PC-9 (cell line): Measurements from ENCODE around the gene PAPSS2.

Experiments used
- EZH2 ChIP-seq: fragments of 200-600 bp; sonication (generic); IDR thresholded peaks from 2 replicates; pipeline ENCODE4 v1.8.0; 2017; ENCODE audit warnings: antibody characterized with exemption, low read depth
- TF ChIP-seq, protein P1 (sequence below): fragments of 200-600 bp; sonication (generic); conservative IDR thresholded peaks from 2 replicates; pipeline ENCODE4 v1.6.1; 2017; ENCODE audit warnings: mixed run types, antibody characterized with exemption, mild to moderate bottlenecking, moderate library complexity

DNA sequence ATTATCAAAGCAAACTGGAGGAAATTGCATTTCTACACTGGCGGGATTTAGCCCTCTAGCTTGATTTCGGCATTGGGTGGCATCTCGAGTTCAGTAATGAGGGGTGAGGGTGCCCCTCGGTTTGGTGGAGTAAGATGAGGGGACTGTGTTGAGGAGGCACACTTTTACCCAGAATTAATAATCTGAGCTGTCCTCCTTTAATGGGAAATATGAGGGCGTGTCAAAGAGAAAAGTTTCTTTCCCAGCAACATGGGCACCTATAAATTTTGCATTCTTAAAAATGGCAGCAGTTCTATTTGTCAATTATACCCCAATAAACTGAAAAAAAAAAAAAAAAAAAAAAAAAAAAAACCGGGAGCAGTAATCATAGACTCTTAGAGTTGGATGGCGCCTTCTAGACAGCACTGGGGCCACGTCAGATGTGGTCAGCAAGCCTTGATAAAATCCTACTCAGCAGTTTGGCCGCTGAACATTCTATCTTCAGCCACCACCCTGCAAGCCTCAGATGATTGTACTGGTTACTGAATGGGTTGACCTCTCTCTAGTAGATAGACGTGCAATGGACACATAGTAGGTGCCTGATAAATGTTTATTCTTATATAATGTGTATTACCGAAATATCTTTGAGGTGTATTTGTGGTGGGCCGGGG, 931 bp downstream of the PAPSS2 start:
- TF ChIP-seq, protein P1, sequence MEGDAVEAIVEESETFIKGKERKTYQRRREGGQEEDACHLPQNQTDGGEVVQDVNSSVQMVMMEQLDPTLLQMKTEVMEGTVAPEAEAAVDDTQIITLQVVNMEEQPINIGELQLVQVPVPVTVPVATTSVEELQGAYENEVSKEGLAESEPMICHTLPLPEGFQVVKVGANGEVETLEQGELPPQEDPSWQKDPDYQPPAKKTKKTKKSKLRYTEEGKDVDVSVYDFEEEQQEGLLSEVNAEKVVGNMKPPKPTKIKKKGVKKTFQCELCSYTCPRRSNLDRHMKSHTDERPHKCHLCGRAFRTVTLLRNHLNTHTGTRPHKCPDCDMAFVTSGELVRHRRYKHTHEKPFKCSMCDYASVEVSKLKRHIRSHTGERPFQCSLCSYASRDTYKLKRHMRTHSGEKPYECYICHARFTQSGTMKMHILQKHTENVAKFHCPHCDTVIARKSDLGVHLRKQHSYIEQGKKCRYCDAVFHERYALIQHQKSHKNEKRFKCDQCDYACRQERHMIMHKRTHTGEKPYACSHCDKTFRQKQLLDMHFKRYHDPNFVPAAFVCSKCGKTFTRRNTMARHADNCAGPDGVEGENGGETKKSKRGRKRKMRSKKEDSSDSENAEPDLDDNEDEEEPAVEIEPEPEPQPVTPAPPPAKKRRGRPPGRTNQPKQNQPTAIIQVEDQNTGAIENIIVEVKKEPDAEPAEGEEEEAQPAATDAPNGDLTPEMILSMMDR = no peak
- TF ChIP-seq EZH2 = no peak
